GM12874 (cell line): Measurements from ENCODE around the gene APAF1.

Experiments
- CTCF ChIP-seq: IDR thresholded peaks from 2 replicates; pipeline ENCODE4 v1.5.1; 2011; ENCODE audit warnings: low read depth, mild to moderate bottlenecking, control low read depth, low read length, moderate library complexity; ENCODE audit not compliant: insufficient read depth

The APAF1 gene

GRCh38 chr12:98721204-98721702, 76.2 kb downstream of the APAF1 start:
- TF ChIP-seq CTCF, result no peak

DNA sequence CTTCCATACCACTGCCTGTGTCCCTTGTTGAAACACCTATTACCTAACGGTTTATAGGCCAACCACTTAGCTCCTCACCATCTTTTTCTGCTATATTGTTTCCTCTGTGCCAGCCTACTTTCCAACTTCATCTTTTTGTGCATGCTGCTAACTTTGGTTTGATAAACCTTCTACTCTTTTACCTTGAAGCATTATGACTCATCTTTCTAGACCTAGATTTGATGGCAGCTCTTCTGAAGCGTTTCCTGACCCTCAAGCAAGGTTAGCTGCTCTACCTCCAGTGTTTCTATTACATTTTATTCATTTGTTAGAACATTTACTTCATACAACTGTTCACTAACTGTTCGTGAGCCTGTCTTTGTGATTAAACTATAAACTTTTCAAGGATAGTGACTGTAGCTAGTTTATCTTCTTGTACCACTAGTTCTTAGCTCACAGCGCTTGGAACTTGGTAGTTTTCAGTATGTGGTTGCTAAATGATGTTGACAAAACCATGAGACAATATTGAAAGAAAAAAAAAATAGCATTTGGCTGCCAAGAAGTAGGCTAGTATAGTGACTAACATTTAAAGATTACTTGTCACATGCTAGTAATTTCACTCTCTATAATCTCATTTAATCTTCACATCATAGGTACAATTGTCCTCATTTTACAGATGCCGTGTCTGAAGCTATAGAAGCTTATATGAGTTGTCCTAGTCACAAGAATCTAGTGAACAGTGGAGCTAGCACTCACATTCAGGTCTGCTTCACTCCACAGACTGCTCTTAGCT, 79.5 kb downstream of the APAF1 start:
- no peak for TF ChIP-seq CTCF

- no peak for TF ChIP-seq CTCF
Observed at GRCh38 chr12:98725476-98726247, 80.6 kb downstream of the APAF1 start.

GRCh38 chr12:98727196-98727595, 82.1 kb downstream of the APAF1 start:
- no peak for TF ChIP-seq CTCF

- no peak for TF ChIP-seq CTCF
Observed at GRCh38 chr12:98730412-98730811, 85.3 kb downstream of the APAF1 start.

DNA sequence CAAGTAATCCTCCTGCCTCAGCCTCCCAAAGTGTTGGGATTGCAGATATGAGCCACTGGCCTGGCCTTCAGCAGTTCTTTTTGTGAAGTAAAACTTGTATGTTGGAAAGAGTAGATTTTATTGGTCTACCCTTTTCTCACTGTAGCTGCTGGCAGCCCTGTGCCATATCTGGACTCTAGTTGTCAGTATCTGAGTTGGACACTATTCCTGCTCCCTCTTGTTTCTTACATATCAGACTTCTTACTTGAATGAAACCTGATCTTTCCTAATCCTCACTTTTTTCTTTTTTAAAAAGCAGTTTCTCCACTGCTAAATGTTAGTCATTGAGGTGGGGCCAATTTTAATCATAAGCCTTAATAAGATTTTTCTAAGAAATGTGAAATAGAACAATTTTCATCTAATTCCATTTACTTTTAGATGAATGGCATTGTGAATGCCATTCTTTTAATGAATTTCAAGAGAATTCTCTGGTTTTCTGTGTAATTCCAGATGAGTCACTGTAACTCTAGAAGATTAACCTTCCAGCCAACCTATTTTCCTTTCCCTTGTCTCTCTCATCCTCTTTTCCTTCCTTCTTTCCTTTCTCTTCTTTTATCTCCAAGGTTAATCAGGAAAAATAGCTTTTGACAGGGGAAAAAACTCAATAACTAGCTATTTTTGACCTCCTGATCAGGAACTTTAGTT, 88.7 kb downstream of the APAF1 start:
- no peak for TF ChIP-seq CTCF

DNA sequence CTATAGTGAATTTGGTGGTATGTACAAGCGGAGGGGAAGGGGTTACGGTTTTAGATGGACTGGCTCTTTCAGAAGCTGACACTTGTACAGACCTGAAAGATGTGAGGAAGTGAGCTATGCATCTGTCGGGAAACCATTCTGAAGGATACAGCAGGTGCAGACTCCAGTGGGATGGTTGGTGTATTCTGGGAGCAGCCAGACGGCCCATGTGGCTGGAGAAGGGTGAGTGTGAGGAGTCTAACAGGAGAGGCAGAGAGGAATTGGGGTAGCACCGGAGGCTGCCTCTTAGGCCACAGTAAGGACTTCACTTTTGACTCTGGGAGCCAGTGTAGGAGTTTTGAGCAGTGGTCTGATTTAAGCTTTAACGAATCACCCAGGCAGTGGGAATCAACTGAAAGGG, 90.7 kb downstream of the APAF1 start:
- TF ChIP-seq CTCF, result no peak
